ENCODE data around the gene CDK10. TPM values are rescaled to one million over a fixed set of nuclear protein-coding genes. Genes with fewer than 3 reads are reported as not detected.
"Not testable (repeated sequence)": the region's sequence is repeated elsewhere in the genome, so short reads cannot be mapped to it uniquely, and the experiment has no call there.

Gene CDK10
- total and polyA plus RNA-seq, 7 donors: 23.0 to 47.8 (median 31.5) TPM

DNA sequence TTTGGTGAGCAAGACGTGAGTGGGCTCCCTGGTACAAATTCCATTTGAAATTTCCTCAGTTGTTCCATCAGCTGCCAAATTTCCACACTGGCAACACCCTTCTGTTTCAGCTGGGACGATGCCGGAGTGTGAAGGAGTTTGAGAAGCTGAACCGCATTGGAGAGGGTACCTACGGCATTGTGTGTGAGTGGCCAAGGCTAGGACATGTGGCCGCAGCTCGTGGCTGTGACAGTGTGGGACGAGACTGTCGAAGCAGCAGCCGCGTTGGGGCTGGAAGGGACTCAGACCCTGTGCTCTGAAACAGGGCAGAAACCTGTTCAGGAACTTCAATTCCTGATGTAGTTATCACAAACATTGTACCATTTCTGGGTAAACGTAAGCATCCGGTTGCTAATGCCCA lies 2.7 kb downstream of the CDK10 start:
- Histone ChIP-seq H3K4me3 (no peak overlapping the region), H3K27ac (no peak overlapping the region), H3K27me3 (ENCODE audit: insufficient read depth in 3 of 3, low read length in 2 of 3) (no peaks in the 10 kb centered on the region), H3K4me1 (peaks cover 14% of the 10 kb centered on the region), H3K36me3 (ENCODE audit: insufficient read depth in 1 of 2, low read depth in 1 of 2) (peaks cover 8 to 50% of the 10 kb centered on the region in 2 donors), H3K9me3 (no peaks in the 10 kb centered on the region)
- TF ChIP-seq, protein P1, sequence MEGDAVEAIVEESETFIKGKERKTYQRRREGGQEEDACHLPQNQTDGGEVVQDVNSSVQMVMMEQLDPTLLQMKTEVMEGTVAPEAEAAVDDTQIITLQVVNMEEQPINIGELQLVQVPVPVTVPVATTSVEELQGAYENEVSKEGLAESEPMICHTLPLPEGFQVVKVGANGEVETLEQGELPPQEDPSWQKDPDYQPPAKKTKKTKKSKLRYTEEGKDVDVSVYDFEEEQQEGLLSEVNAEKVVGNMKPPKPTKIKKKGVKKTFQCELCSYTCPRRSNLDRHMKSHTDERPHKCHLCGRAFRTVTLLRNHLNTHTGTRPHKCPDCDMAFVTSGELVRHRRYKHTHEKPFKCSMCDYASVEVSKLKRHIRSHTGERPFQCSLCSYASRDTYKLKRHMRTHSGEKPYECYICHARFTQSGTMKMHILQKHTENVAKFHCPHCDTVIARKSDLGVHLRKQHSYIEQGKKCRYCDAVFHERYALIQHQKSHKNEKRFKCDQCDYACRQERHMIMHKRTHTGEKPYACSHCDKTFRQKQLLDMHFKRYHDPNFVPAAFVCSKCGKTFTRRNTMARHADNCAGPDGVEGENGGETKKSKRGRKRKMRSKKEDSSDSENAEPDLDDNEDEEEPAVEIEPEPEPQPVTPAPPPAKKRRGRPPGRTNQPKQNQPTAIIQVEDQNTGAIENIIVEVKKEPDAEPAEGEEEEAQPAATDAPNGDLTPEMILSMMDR (IDR thresholded peaks at IDR 0.05): no peak
- DNase-seq (no peak), ATAC-seq (no peak)
- 92 to 95% (median 92%) methylated on average over 13 of the region's 13 CpGs for WGBS, 3 donors
- intact Hi-C loops (cut with DNase I): no loop called here

DNA sequence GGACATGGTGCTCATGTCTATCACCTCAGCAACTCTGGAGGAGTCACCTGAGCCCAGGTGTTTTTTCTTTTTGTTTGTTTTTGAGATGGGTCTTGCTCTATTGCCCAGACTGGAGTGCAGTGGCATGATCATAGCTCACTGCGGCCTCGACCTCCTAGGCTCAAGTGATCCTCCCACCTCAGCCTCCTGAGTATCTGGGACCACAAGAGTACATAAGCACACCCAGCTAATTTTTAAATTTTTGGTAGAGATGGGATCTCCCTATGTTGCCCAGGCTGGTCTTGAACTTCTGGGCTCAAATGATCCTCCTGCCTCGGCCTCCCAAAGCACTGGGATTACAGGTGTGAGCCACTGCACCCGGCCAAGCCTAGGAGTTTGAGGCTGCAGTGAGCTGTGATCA lies 3.1 kb downstream of the CDK10 start:
- intact Hi-C loops (cut with DNase I); H3K27ac ChIP-seq: not testable (repeated sequence)

DNA sequence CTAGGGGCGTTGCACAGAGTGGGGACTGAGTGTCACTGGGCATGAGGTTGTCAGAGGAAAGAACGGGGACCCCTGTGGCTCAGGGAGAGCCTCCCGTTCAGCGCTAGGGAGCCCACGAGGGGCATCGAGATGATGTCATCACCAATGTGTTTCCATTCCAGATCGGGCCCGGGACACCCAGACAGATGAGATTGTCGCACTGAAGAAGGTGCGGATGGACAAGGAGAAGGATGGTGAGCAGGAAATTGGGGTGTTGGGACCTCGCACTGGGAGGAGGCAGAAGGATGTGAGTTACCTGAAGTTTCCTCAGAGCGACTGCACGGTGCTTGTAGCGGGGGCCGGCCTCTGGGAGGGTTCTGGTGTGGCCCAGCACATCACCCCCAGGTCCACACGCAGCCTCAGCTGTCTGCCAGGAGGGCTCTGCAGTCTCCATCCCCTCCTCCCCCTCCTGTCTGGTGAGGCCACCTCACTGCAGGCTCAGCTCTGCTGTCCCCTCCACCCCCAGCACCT lies 4.0 kb downstream of the CDK10 start:
- WGBS, 3 donors: 85 to 91% (median 88%) methylated on average over 14 to 16 of the region's 16 CpGs
- TF ChIP-seq, protein P1 (IDR thresholded peaks at IDR 0.05): no peak

More for the DNA sequence above, 3.1 kb downstream of the CDK10 start:
- not testable (repeated sequence) for ATAC-seq; H3K9me3 ChIP-seq; DNase-seq; H3K4me3 ChIP-seq; H3K27me3 ChIP-seq (ENCODE audit: insufficient read depth in 3 of 3, low read length in 2 of 3)
- WGBS, 3 donors: 79 to 93% (median 89%) methylated on average over 4 of the region's 4 CpGs
- Histone ChIP-seq H3K4me1 (peaks cover 14% of the 10 kb centered on the region), H3K36me3 (ENCODE audit: insufficient read depth in 1 of 2, low read depth in 1 of 2) (peaks cover 8 to 55% of the 10 kb centered on the region in 2 donors)

DNA sequence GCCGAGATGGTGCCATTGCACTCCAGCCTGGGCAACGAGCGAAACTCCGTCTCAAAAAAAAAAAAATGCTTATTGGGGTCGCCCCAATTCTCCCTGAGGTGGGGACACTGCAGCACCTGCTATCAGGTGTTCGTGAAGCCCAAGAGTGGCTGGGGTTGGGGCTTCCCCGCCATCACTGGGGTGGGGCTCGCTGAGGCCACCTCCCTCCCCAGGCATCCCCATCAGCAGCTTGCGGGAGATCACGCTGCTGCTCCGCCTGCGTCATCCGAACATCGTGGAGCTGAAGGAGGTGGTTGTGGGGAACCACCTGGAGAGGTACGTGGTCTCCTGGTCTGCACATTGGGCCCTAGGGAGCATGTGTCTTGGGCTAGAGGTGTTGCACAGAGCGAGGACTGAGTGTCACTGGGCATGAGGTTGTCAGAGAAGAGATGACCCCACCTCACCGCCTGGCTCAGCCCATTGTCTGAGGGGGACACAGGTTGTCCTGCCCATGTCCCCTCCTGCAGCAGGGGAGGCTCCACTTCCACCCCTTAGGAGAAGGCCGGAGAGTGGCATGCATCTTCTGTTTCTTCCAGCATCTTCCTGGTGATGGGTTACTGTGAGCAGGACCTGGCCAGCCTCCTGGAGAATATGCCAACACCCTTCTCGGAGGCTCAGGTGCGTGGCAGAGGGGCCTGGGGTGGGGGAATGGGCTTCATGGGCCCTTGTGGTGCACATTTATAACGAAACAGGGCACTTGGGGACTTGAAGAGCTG lies 4.9 kb downstream of the CDK10 start:
- H3K4me3 ChIP-seq: no peak overlapping the region
- H3K27ac ChIP-seq: no peak overlapping the region
- no peak for ATAC-seq
- peaks cover 11 to 66% of the 10 kb centered on the region in 2 donors for H3K36me3 ChIP-seq (ENCODE audit: insufficient read depth in 1 of 2, low read depth in 1 of 2)
- no peak for DNase-seq
- TF ChIP-seq, protein P1 (IDR thresholded peaks at IDR 0.05): no peak
- intact Hi-C loops (cut with DNase I): no loop called here
- WGBS, 3 donors: 93 to 95% (median 94%) methylated on average over 21 of the region's 21 CpGs
- peaks cover 12% of the 10 kb centered on the region for H3K4me1 ChIP-seq
- no peaks in the 10 kb centered on the region for H3K27me3 ChIP-seq (ENCODE audit: insufficient read depth in 3 of 3, low read length in 2 of 3)
- no peaks in the 10 kb centered on the region for H3K9me3 ChIP-seq

More for the DNA sequence above, 4.0 kb downstream of the CDK10 start:
- Histone ChIP-seq H3K36me3 (ENCODE audit: insufficient read depth in 1 of 2, low read depth in 1 of 2) (peaks cover 9 to 60% of the 10 kb centered on the region in 2 donors), H3K27me3 (ENCODE audit: insufficient read depth in 3 of 3, low read length in 2 of 3) (no peaks in the 10 kb centered on the region), H3K9me3 (no peaks in the 10 kb centered on the region), H3K27ac (no peak overlapping the region), H3K4me1 (peaks cover 14% of the 10 kb centered on the region), H3K4me3 (no peak overlapping the region)
- no peak for ATAC-seq
- DNase-seq: peak in 1 of 2 donors; percentile 46
- intact Hi-C loops (cut with DNase I): no loop called here

DNA sequence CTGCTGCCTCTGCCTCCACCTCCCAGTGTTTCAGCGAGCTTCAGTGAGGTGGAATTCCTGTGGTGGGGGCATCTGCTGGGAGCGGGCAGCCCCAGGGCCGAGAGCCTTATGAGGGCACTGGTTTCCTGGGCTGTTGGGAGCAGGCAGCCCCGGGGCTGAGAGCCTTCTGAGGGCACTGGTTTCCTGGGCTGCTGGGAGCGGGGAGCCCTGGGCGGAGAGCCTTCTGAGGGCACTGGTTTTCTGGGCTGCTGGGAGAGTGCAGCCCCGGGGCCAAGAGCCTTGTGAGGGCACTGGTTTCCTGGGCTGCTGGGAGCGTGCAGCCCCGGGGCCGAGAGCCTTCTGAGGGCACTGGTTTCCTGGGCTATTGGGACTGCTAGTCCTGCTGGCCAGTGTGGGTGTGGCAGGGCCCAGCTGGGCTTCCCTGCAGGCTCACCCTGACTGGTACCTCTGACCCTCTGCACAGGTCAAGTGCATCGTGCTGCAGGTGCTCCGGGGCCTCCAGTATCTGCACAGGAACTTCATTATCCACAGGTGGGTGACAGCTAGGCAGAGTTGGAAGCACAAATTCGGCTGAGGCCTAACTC lies 5.6 kb downstream of the CDK10 start:
- H3K27ac ChIP-seq: no peak overlapping the region
- peaks cover 12% of the 10 kb centered on the region for H3K4me1 ChIP-seq
- intact Hi-C loops (cut with DNase I): no loop called here
- DNase-seq (no peak), ATAC-seq (no peak)
- H3K27me3 ChIP-seq (ENCODE audit: insufficient read depth in 3 of 3, low read length in 2 of 3): no peaks in the 10 kb centered on the region
- H3K36me3 ChIP-seq (ENCODE audit: insufficient read depth in 1 of 2, low read depth in 1 of 2): peaks cover 11 to 66% of the 10 kb centered on the region in 2 donors
- no peaks in the 10 kb centered on the region for H3K9me3 ChIP-seq
- H3K4me3 ChIP-seq: no peak overlapping the region
- 93 to 94% (median 93%) methylated on average over 13 of the region's 13 CpGs for WGBS, 3 donors
- TF ChIP-seq, protein P1 (IDR thresholded peaks at IDR 0.05): no peak
